K562 (cell line): ENCODE results near the gene RIPPLY3. TPM values are rescaled to one million over a fixed set of nuclear protein-coding genes. Genes with fewer than 3 reads are reported as not detected.

Experiments
- CTBP1 ChIP-seq: fragments of 450-650 bp; IDR thresholded peaks from 2 replicates; pipeline ENCODE4 v1.6.1; 2016; ENCODE audit warnings: borderline replicate concordance
- DPF2 ChIP-seq: fragments of 450-650 bp; IDR thresholded peaks from 2 replicates; pipeline ENCODE4 v1.6.1; 2016
- EZH2 ChIP-seq: IDR thresholded peaks from 2 replicates; pipeline ENCODE4 v1.6.1; 2012; ENCODE audit warnings: low read depth, mild to moderate bottlenecking, inconsistent platforms, low read length, borderline replicate concordance
- FOXK1 ChIP-seq: sonication (generic); formaldehyde crosslinking; IDR thresholded peaks from 2 replicates; pipeline ENCODE4 v1.8.0; 2022; ENCODE audit warnings: missing genetic modification reagents, mild to moderate bottlenecking, borderline replicate concordance
- HNRNPLL ChIP-seq: fragments of 200-400 bp; formaldehyde crosslinking; IDR thresholded peaks from 2 replicates; pipeline ENCODE4 v1.6.1; 2017; ENCODE audit warnings: low read length, low read depth, mild to moderate bottlenecking; ENCODE audit not compliant: poor library complexity, severe bottlenecking
- KLF1 ChIP-seq: fragments of 450-650 bp; IDR thresholded peaks from 2 replicates; pipeline ENCODE4 v1.6.1; 2016; ENCODE audit warnings: missing genetic modification characterization, missing compliant biosample characterization
- MTA3 ChIP-seq: fragments of 450-650 bp; formaldehyde crosslinking; IDR thresholded peaks from 2 replicates; pipeline ENCODE4 v1.6.1; 2017; ENCODE audit warnings: mild to moderate bottlenecking, borderline replicate concordance
- NR0B1 ChIP-seq: fragments of 450-650 bp; IDR thresholded peaks from one replicate; pipeline ENCODE4 v1.6.1; 2018; ENCODE audit warnings: mild to moderate bottlenecking, moderate library complexity; ENCODE audit not compliant: partially characterized antibody
- PYGO2 ChIP-seq: fragments of 450-650 bp; IDR thresholded peaks from 2 replicates; pipeline ENCODE4 v1.6.1; 2016; ENCODE audit warnings: mild to moderate bottlenecking, missing genetic modification characterization, moderate library complexity, missing compliant biosample characterization
- RBM22 ChIP-seq: fragments of 200-400 bp; formaldehyde crosslinking; IDR thresholded peaks from 2 replicates; pipeline ENCODE4 v1.6.1; 2018; ENCODE audit warnings: low read length, low read depth; ENCODE audit not compliant: poor library complexity, severe bottlenecking
- SAP30 ChIP-seq: fragments of 200-600 bp; sonication (generic); IDR thresholded peaks from 2 replicates; pipeline ENCODE4 v1.6.1; 2012; ENCODE audit warnings: borderline replicate concordance, low read depth, mild to moderate bottlenecking, moderate library complexity, low read length, control low read depth, inconsistent platforms; ENCODE audit not compliant: insufficient read depth, poor library complexity, severe bottlenecking
- SMAD4 ChIP-seq: fragments of 250-450 bp; sonication (Bioruptor Pico); conservative IDR thresholded peaks from 2 replicates; pipeline ENCODE4 v1.8.0; 2021; ENCODE audit warnings: inconsistent platforms, mild to moderate bottlenecking, moderate library complexity
- SMARCE1 ChIP-seq: fragments of 450-650 bp; IDR thresholded peaks from 2 replicates; pipeline ENCODE4 v1.7.1; 2016; ENCODE audit warnings: mild to moderate bottlenecking
- TBL1XR1 ChIP-seq, 2 experiments: IDR thresholded peaks; 2 replicates each; pipeline ENCODE4 v1.6.1; 2012; ENCODE audit warnings: improper control_type of control experiment in 2 of 2, low read length in 2 of 2, mild to moderate bottlenecking in 1 of 2
- ZKSCAN1 ChIP-seq: fragments of 150-350 bp; IDR thresholded peaks from 2 replicates; pipeline ENCODE4 v1.6.1; 2016; ENCODE audit warnings: low read depth, low read length
- ZNF274 ChIP-seq: IDR thresholded peaks from 2 replicates; pipeline ENCODE4 v1.6.1; 2011; ENCODE audit warnings: low read depth, mild to moderate bottlenecking, low read length, moderate library complexity, borderline replicate concordance
- ZNF444 ChIP-seq: fragments of 250-450 bp; sonication (Bioruptor Pico); IDR thresholded peaks from 2 replicates; pipeline ENCODE4 v1.4.0; 2020; ENCODE audit warnings: mild to moderate bottlenecking, moderate library complexity
- ZNF507 ChIP-seq: conservative IDR thresholded peaks from 2 replicates; pipeline ENCODE4 v1.6.1; 2017; ENCODE audit warnings: missing genetic modification characterization, missing compliant biosample characterization
- polyA plus RNA-seq, 8 experiments: library from polyadenylated mRNA; depleted of rRNA in 4 of 8; stranded (reverse) in 5 of 8; unstranded in 3 of 8; fragments of >200 nt; fragmentation: Nextera tagmentation in 2 of 8; fragmentation: Illumina TruSeq in 1 of 8; extraction: Ambion mirVana in 2 of 8; extraction: Trizol in 1 of 8; gene quantifications; 2 replicates each; pipeline versions ENCODE4 v1.2.1 to v1.2.3, GENCODE V29; 2011 to 2014; ENCODE audit warnings: inconsistent platforms in 1 of 8, missing spikeins in 1 of 8
- total RNA-seq, 7 experiments: library from RNA; depleted of rRNA in 6 of 7; stranded (reverse); fragments of >200 nt in 6 of 7; fragmentation: Illumina TruSeq in 2 of 7; extraction: Trizol in 2 of 7; gene quantifications; 2 replicates each; pipeline versions ENCODE4 v1.2.1 to v1.2.3, GENCODE V29; 2011 to 2021; ENCODE audit warnings: low replicate concordance in 1 of 7
- TF ChIP-seq, protein P1 (sequence below): sonication (generic); formaldehyde crosslinking; IDR thresholded peaks from 2 replicates; pipeline ENCODE4 v1.4.0; 2020; ENCODE audit warnings: mild to moderate bottlenecking, missing genetic modification reagents
- TF ChIP-seq, protein P2 (sequence below): sonication (generic); IDR thresholded peaks from 2 replicates; pipeline ENCODE4 v1.6.1; 2016
- TF ChIP-seq, protein P3 (sequence below): IDR thresholded peaks from 2 replicates; pipeline ENCODE4 v1.6.1; 2011; ENCODE audit warnings: borderline replicate concordance, low read depth, mild to moderate bottlenecking, moderate library complexity, low read length; ENCODE audit not compliant: insufficient read depth, poor library complexity, severe bottlenecking

RIPPLY3 gene
- total and polyA plus RNA-seq, 9 of the 15 experiments (the other 6 are each of a cell fraction or from before 2014, with no cell fraction given): not detected

GRCh38 chr21:36989699-36990507 lies 16.6 kb upstream of the RIPPLY3 start (continued):
- TF ChIP-seq CTBP1 (peak; percentile 98), SMARCE1 (0 out of 2 replicates have a peak, but pooled peaks have one; percentile 53), ZKSCAN1 (peak; percentile 70; the same call in 1 of the 2 replicates), NR0B1 (no peak), HNRNPLL (peak; percentile 83), DPF2 (peak; percentile 52; the same call in 1 of the 2 replicates), SAP30 (no peak), TBL1XR1 (IDR thresholded peaks at IDR 0.05; ENCODE audit: low read length in 2 of 2) (peak in 1 of 2 experiments; percentile 4; a peak in 1 of 4 replicates), EZH2 (no peak), SMAD4 (CRISPR knock-in tag) (peak; percentile 86), ZNF274 (no peak), FOXK1 (CRISPR knock-in tag) (peak; percentile 73; the same call in 1 of the 2 replicates), MTA3 (peak; percentile 95), ZNF444 (CRISPR knock-in tag) (no peak), RBM22 (peak; percentile 76), KLF1 (tag) (peak; percentile 72; the same call in 1 of the 2 replicates), PYGO2 (no peak), ZNF507 (tag) (no peak)
- TF ChIP-seq, protein P1, sequence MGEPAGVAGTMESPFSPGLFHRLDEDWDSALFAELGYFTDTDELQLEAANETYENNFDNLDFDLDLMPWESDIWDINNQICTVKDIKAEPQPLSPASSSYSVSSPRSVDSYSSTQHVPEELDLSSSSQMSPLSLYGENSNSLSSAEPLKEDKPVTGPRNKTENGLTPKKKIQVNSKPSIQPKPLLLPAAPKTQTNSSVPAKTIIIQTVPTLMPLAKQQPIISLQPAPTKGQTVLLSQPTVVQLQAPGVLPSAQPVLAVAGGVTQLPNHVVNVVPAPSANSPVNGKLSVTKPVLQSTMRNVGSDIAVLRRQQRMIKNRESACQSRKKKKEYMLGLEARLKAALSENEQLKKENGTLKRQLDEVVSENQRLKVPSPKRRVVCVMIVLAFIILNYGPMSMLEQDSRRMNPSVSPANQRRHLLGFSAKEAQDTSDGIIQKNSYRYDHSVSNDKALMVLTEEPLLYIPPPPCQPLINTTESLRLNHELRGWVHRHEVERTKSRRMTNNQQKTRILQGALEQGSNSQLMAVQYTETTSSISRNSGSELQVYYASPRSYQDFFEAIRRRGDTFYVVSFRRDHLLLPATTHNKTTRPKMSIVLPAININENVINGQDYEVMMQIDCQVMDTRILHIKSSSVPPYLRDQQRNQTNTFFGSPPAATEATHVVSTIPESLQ (CRISPR knock-in tag): no peak; the same call in 1 of the 2 replicates
- TF ChIP-seq, protein P2, sequence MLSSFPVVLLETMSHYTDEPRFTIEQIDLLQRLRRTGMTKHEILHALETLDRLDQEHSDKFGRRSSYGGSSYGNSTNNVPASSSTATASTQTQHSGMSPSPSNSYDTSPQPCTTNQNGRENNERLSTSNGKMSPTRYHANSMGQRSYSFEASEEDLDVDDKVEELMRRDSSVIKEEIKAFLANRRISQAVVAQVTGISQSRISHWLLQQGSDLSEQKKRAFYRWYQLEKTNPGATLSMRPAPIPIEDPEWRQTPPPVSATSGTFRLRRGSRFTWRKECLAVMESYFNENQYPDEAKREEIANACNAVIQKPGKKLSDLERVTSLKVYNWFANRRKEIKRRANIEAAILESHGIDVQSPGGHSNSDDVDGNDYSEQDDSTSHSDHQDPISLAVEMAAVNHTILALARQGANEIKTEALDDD: no peak
- TF ChIP-seq, protein P3, sequence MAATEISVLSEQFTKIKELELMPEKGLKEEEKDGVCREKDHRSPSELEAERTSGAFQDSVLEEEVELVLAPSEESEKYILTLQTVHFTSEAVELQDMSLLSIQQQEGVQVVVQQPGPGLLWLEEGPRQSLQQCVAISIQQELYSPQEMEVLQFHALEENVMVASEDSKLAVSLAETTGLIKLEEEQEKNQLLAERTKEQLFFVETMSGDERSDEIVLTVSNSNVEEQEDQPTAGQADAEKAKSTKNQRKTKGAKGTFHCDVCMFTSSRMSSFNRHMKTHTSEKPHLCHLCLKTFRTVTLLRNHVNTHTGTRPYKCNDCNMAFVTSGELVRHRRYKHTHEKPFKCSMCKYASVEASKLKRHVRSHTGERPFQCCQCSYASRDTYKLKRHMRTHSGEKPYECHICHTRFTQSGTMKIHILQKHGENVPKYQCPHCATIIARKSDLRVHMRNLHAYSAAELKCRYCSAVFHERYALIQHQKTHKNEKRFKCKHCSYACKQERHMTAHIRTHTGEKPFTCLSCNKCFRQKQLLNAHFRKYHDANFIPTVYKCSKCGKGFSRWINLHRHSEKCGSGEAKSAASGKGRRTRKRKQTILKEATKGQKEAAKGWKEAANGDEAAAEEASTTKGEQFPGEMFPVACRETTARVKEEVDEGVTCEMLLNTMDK: peak; percentile 96
